Smooth muscle cell (in vitro differentiated cells): ENCODE measurements around the gene SLC25A29. TPM values are rescaled to one million over a fixed set of nuclear protein-coding genes. Genes with fewer than 3 reads are reported as not detected.
A peak's percentile ranks its signal among the peaks of the same experiment; 100 is the strongest.

Experiments
- DNase-seq: peaks from one replicate; lab custom pipeline; 2025; ENCODE audit not compliant: unreplicated experiment; lab: John Stamatoyannopoulos, UW
- H2AFZ ChIP-seq: fragments of 200-600 bp; sonication (generic); 2 replicates; pipeline ENCODE4 v1.6.0; 2016; ENCODE audit warnings: antibody characterized with exemption, low read depth, mild to moderate bottlenecking
- H3F3A ChIP-seq: fragments of 200-600 bp; sonication (generic); 2 replicates; pipeline ENCODE4 v1.6.0; 2017; ENCODE audit warnings: antibody characterized with exemption, low read depth
- H3K27ac ChIP-seq: fragments of 200-600 bp; sonication (generic); 2 replicates; pipeline ENCODE4 v1.5.1; 2016; ENCODE audit warnings: low read depth, mild to moderate bottlenecking
- H3K27me3 ChIP-seq: fragments of 200-600 bp; sonication (generic); 2 replicates; pipeline ENCODE4 v1.6.1; 2016; ENCODE audit warnings: low read depth, mild to moderate bottlenecking
- H3K36me3 ChIP-seq: fragments of 200-600 bp; sonication (generic); 2 replicates; pipeline ENCODE4 v1.5.1; 2016; ENCODE audit warnings: low read depth
- H3K4me1 ChIP-seq: fragments of 200-600 bp; sonication (generic); 2 replicates; pipeline ENCODE4 v1.5.1; 2016; ENCODE audit warnings: low read depth
- H3K4me2 ChIP-seq: fragments of 200-600 bp; sonication (generic); 2 replicates; pipeline ENCODE4 v1.6.0; 2016; ENCODE audit warnings: mild to moderate bottlenecking
- H3K4me3 ChIP-seq: fragments of 200-600 bp; sonication (generic); 2 replicates; pipeline ENCODE4 v1.5.1; 2016; ENCODE audit warnings: mild to moderate bottlenecking
- H3K79me2 ChIP-seq: fragments of 200-600 bp; sonication (generic); 2 replicates; pipeline ENCODE4 v1.6.0; 2016; ENCODE audit warnings: low read depth, mild to moderate bottlenecking
- H3K9ac ChIP-seq: fragments of 200-600 bp; sonication (generic); 2 replicates; pipeline ENCODE4 v1.6.0; 2016; ENCODE audit warnings: low read depth
- H3K9me3 ChIP-seq: fragments of 200-600 bp; sonication (generic); replicated peaks from 2 replicates; pipeline ENCODE4 v1.5.1; 2016; ENCODE audit warnings: low read depth
- H4K20me1 ChIP-seq: fragments of 200-600 bp; sonication (generic); 2 replicates; pipeline ENCODE4 v1.6.0; 2016; ENCODE audit warnings: low read depth
- WGBS: methylation state at CpG from one replicate; pipeline ENCODE4 v1.1.7; 2016; ENCODE audit warnings: low lambda C conversion rate; 5-methylcytosine and 5-hydroxymethylcytosine counted together
- polyA plus RNA-seq: library from polyadenylated mRNA; unstranded; fragments of >200 nt; fragmentation: Nextera tagmentation; extraction: Ambion mirVana; gene quantifications from 2 replicates; pipeline ENCODE4 v1.2.1, GENCODE V29; 2016
- total RNA-seq: library from RNA; depleted of rRNA; stranded (reverse); fragments of >200 nt; gene quantifications from 2 replicates; pipeline ENCODE4 v1.2.3, GENCODE V29; 2014
- TF ChIP-seq, protein P1 (sequence below): fragments of 200-600 bp; sonication (generic); IDR thresholded peaks from 2 replicates; pipeline ENCODE4 v1.5.1; 2017; ENCODE audit warnings: borderline replicate concordance, mild to moderate bottlenecking, antibody characterized with exemption; ENCODE audit not compliant: insufficient read depth, poor library complexity, severe bottlenecking

SLC25A29 gene, protein sequence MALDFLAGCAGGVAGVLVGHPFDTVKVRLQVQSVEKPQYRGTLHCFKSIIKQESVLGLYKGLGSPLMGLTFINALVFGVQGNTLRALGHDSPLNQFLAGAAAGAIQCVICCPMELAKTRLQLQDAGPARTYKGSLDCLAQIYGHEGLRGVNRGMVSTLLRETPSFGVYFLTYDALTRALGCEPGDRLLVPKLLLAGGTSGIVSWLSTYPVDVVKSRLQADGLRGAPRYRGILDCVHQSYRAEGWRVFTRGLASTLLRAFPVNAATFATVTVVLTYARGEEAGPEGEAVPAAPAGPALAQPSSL
- 19.9 and 27.5 TPM in 2 replicates for total RNA-seq
- 24.9 and 31.8 TPM in 2 replicates for polyA plus RNA-seq

DNA sequence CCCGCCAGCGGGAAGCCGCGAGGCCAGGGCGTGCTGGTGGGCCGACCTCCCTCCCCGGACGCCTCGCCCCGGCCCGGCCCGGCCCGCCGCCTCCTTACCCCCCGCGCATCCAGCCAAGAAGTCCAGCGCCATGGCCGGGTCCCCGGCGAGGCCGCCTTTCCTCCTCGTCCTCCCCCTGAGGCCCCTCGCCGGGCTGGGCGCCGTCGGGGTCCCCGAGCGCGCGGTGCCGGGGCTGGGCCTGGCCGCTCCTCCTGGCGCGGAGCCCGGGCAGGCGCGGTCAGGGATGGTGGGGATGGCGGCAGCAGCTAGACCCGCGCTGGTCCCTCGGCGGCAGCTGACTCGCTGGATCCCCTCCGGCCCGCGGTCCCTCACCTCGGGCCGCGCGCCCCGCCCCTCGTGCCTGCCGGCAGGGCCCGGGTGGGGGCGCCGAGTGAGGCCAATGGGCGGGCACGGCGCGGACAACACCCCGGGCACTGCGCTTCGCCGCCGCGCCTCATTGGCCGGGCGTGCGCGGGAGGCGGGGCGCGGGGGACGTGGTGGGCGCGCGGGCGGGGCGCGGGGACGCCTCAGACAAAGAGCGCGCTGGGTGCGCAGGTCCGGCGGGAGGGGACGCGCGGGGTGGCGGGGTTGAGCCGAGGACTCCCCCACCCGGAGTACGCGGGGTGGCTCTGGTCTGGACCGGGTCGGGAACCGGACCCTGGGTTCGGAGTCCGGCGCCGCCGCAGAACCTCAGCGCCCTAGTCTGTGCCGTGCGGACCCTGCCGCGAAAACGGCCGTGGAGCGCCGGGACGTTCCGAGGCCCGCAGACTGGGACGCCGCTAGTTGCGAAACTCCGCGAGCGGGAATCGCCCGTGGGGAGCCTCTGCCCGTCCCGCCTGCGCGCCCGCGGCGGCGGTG, at the start of gene SLC25A29:
SLC25A29 (minus strand) TSS at position 344 of the 897 bp plus-strand sequence; CDS start at position 132, 212 bp downstream.
- H3K27ac ChIP-seq: no peak within 1 kb of the TSS
- H3K4me2 ChIP-seq: peak within 1 kb of the TSS; percentile 94
- no peaks in the 10 kb centered on the region for H3F3A ChIP-seq
- H3K9ac ChIP-seq: peak within 1 kb of the TSS; percentile 73
- peaks cover 8% of the 10 kb centered on the region for H3K4me1 ChIP-seq
- peaks cover 31% of the 10 kb centered on the region for H4K20me1 ChIP-seq
- WGBS: under 1% methylated on average over 53 of the region's 131 CpGs
- no peaks in the 10 kb centered on the region for H3K36me3 ChIP-seq
- no peaks in the 10 kb centered on the region for H3K9me3 ChIP-seq
- peak within 1 kb of the TSS; percentile 90 for H2AFZ ChIP-seq
- DNase-seq: peak; percentile 54
- TF ChIP-seq, protein P1, sequence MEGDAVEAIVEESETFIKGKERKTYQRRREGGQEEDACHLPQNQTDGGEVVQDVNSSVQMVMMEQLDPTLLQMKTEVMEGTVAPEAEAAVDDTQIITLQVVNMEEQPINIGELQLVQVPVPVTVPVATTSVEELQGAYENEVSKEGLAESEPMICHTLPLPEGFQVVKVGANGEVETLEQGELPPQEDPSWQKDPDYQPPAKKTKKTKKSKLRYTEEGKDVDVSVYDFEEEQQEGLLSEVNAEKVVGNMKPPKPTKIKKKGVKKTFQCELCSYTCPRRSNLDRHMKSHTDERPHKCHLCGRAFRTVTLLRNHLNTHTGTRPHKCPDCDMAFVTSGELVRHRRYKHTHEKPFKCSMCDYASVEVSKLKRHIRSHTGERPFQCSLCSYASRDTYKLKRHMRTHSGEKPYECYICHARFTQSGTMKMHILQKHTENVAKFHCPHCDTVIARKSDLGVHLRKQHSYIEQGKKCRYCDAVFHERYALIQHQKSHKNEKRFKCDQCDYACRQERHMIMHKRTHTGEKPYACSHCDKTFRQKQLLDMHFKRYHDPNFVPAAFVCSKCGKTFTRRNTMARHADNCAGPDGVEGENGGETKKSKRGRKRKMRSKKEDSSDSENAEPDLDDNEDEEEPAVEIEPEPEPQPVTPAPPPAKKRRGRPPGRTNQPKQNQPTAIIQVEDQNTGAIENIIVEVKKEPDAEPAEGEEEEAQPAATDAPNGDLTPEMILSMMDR: no peak
- no peaks in the 10 kb centered on the region for H3K27me3 ChIP-seq
- H3K79me2 ChIP-seq: no peaks in the 10 kb centered on the region
- peak within 1 kb of the TSS; percentile 90 for H3K4me3 ChIP-seq

DNA sequence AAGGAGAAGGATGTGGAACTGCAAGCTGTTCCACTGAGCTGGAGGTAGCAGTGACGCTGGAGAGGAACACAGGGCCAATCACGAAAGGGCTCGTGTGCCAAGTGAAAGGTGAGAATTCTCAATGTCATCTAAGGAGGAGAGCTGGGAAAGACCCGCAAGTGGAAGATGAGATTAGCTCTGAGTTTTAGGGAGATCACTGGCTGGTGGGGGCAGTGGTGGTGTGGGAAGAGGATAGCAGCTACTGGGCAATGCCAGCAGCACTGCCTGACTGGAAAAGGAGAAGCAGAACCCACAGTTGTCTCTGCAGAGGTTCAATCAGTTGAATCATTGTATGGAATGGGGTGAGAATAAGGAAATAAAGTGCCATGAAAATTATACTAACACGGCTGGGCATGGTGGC, 44.7 kb upstream of the SLC25A29 start:
- no peak overlapping the region for H3K4me3 ChIP-seq
- no peaks in the 10 kb centered on the region for H3K9me3 ChIP-seq
- no peaks in the 10 kb centered on the region for H3K4me1 ChIP-seq
- DNase-seq: no peak
- no peaks in the 10 kb centered on the region for H4K20me1 ChIP-seq
- no peaks in the 10 kb centered on the region for H3K79me2 ChIP-seq
- H3K36me3 ChIP-seq: peaks cover 15% of the 10 kb centered on the region
- H3F3A ChIP-seq: no peaks in the 10 kb centered on the region
- H3K27ac ChIP-seq: no peak overlapping the region
- 93% methylated on average over 5 of the region's 5 CpGs for WGBS
- H3K4me2 ChIP-seq: no peak overlapping the region
- TF ChIP-seq, protein P1: no peak
- no peak overlapping the region for H2AFZ ChIP-seq
- no peaks in the 10 kb centered on the region for H3K27me3 ChIP-seq
- H3K9ac ChIP-seq: no peak overlapping the region

DNA sequence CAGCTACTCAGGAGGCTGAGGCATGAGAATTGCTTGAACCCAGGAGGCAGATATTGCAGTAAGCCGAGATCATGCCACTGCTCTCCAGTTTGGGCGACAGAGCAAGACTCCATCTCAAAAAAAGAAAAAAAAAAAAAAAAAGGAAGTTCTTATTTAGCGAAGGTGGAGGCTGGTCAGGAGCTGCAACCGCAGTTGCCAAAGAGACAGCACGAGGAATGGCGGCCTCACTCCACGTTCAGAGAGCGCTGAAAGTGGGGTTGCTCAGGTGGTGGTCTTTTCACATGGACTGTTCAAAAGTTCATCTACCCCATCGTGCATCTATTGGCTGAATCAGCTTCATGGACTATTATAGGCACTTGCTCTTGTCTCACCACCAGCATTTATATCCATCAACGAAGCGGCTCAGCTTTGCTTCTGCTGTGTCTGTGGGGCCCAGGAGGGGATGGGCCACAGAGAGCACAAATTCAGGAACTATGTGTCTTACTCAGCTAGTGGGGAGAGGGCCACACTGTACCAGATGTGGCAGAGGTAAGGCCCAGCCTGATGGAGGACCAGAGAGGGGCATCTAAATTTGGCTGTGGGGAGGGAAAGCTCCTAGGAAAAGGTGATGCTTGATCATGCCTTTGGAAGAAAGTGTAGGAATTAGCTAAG, 44.2 kb upstream of the SLC25A29 start:
- DNase-seq: no peak
- TF ChIP-seq, protein P1: no peak
- H2AFZ ChIP-seq: no peak overlapping the region
- H3K36me3 ChIP-seq: peaks cover 15% of the 10 kb centered on the region
- H3K79me2 ChIP-seq: no peaks in the 10 kb centered on the region
- no peaks in the 10 kb centered on the region for H3F3A ChIP-seq
- H3K27me3 ChIP-seq: no peaks in the 10 kb centered on the region
- no peaks in the 10 kb centered on the region for H3K4me1 ChIP-seq
- H3K9me3 ChIP-seq: no peaks in the 10 kb centered on the region
- no peak overlapping the region for H3K4me3 ChIP-seq
- H3K27ac ChIP-seq: no peak overlapping the region
- H3K9ac ChIP-seq: no peak overlapping the region
- no peak overlapping the region for H3K4me2 ChIP-seq
- 98% methylated on average over 11 of the region's 11 CpGs for WGBS
- H4K20me1 ChIP-seq: no peaks in the 10 kb centered on the region
